NCI-H1417 treated with DMSO at 0.1 percent for 48 hours (cell line): ENCODE results near the gene GPRC5D.

Experiments
- DNase-seq: peaks from one replicate; lab custom pipeline; 2025; lab: John Stamatoyannopoulos, UW

Gene GPRC5D

GRCh38 chr12:12952036-12952435, at the start of gene GPRC5D:
TSS of gene GPRC5D (minus strand) at chr12:12952170. CDS start at chr12:12950384, 1,786 bp downstream.
- no peak for DNase-seq

- no peak for DNase-seq
Observed at GRCh38 chr12:13001775-13002040, 49.7 kb upstream of the GPRC5D start.

GRCh38 chr12:13000925-13001774, 49.2 kb upstream of the GPRC5D start:
- no peak for DNase-seq

DNA sequence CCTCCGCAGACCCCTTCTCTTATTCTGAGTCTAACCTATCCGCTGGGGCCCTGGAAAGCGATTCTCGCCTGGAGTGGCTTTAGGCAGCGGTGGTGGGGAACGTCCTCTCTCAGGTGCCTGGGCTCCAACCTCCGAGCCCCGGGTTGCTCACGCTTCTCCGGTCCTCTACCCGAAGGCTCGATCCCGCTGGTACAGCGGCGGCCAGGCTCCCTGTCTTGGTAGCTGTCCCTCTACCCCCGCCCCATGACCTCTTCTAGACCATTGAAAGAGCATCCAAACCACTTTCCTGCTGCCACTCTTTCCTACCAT, 48.6 kb upstream of the GPRC5D start:
- no peak for DNase-seq

DNA sequence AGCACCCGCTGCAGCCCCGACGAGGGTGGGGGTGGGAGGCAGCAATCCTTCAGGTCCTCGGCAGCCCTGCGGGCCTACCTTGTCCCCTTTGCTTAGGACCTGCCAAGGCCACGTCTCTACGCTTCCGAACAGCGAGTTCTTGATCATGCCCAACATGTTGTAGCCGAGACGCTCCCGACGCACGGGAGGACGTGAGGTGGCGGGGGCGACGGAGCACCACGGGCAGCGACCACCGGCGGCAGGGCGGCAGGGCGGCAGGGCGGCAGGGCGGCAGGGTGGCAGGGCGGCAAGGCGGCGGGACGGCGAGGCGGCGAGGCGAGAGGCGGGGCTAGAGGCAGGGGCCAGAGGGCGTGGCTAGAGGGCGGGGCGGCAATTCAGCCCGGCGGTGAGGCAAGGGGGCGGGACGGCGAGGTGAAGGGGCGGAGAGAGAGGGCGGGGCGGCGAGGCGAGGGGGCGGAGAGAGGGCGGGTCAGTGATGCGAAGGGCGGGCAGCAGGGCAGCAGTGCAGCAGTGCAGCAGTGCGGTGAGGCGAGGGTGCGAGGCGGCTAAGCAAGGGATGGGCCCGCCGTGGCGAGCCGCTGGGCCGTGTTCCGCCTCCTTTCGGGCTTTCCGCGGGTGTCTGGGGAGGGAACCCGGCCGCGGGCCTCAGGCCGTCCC, 48.1 kb upstream of the GPRC5D start, which contains the start of gene HEBP1:
TSS of gene HEBP1 (minus strand) at position 307 of the 657 bp plus-strand sequence. CDS start at position 156, 151 bp downstream.
- DNase-seq, result peak; percentile 49

DNA sequence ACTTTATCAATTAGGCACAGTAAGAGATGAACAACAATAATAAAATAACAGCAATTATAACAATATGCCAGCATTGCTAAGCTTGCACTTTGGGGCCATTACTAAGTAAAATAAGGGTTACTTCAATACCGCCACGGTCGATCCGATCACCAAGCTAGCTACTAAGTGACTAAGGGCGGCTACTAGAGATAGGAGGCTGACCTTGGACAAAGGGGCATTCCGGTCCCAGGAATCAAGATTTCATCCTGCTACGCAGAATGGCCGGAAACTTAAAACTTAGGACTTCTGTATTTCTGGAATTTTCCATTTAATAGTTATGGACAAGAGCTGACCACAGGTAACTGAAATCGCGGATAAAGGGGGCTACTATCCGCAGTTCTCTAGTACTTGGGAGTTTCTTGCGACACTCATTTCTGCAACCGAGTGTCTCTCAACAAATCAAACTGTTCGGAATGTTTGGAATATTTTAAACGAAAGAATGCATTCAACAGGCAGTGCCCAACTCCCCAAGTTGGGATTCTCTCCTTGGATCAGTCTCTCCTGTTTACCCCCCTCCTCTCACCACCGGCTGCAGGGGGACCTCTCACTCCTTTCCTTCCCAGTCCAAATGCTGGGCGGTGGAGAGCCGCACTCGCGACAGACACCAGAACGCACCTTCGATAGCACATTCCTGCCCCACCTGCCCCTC, 47.4 kb upstream of the GPRC5D start:
- DNase-seq, result no peak

DNA sequence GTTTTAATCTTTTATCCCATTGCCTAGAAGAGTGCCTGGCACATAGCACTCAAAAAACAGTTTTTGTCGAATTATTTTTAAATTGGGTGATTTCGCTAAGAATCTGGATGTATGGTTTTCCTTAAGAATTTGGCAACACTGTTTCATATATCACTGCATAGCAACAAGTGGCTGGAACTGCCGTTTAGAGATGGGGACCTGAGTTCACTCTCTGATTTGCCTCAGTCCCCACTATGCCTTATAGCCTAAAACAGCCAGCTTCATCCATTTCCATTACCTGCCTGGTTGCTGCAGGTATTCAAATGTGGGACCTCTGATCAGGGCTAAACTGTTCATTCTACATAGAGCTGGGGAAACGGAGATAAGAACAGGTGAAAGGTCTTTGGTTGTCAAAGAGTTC, 46.3 kb upstream of the GPRC5D start:
- no peak for DNase-seq

GRCh38 chr12:12997734-12998133, 45.8 kb upstream of the GPRC5D start:
- DNase-seq, result no peak

DNA sequence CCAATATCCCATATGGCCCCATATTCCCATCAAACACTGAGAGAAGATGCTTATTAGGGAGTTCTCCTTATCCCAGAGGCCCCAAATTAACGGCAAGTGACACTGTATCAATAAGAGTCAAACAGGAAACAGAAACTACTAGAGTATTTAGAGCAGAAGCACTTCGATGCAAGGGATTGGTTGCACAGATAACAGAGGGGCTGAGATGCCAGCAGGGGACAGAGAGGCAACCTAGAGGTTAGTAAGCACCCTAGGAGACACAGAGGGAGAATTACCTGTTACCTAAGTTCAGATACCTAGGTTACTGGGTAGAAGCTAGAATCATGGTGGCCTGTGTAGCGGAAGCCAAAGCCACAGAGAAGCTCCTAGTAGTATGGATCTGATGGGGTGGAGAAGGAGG, 45.2 kb upstream of the GPRC5D start:
- no peak for DNase-seq

- no peak for DNase-seq
Observed at GRCh38 chr12:12996209-12996608, 44.2 kb upstream of the GPRC5D start.

GRCh38 chr12:12995088-12995487, 43.1 kb upstream of the GPRC5D start:
- no peak for DNase-seq

GRCh38 chr12:12993367-12993766, 41.4 kb upstream of the GPRC5D start:
- no peak for DNase-seq

- DNase-seq, result no peak
Observed at GRCh38 chr12:12992418-12993130, 40.6 kb upstream of the GPRC5D start.

GRCh38 chr12:12990700-12991468, 38.9 kb upstream of the GPRC5D start:
- no peak for DNase-seq

DNA sequence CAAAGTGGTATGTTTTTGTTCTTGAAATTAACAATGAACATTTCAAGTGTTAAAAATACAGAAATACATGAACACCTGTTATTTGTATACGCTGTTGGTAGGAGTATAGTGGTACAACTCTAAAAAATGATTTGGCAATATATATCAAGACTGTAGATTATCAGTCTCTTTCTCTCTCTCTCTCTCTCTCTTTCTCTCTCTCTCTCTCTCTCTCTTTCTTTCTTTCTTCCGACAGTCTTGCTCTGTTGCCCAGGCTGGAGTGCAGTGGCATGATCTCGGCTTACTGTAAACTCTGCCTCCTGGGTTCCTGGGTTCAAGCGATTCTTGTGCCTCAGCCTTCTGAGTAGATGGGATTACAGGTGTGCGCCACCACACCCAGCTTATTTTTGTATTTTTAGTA, 35.5 kb upstream of the GPRC5D start:
- DNase-seq, result no peak

- DNase-seq, result no peak
Observed at GRCh38 chr12:12986775-12987331, 34.9 kb upstream of the GPRC5D start.

DNA sequence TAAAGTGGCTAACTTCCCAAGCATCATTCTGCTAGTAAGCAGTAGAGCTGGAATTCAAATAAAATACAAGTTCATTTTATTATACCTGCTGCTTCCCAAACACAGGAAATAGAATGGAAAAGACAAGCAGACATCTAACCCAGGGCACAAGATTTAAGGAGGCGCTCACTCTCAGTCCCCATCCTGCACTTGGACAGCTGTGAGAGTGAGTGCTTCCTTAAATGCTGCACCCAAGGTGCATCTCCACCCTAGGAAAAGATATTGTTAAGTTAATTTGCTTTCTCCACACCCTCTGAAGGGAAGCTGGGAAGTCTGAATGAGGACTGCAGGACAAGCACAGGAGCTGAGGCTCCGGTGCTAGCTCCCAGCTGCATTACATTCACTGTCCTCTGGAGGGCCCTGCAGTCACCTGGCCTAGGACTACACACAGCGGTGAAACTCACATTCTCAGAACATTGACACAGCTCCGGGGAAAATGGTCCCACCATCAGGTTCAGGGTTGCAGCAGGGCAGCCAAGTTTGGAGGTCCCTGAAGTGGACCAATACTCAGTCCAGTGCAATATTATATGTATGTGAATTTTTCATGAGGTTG, 33.9 kb upstream of the GPRC5D start:
- DNase-seq, result no peak

GRCh38 chr12:12984149-12984548, 32.2 kb upstream of the GPRC5D start:
- no peak for DNase-seq

DNA sequence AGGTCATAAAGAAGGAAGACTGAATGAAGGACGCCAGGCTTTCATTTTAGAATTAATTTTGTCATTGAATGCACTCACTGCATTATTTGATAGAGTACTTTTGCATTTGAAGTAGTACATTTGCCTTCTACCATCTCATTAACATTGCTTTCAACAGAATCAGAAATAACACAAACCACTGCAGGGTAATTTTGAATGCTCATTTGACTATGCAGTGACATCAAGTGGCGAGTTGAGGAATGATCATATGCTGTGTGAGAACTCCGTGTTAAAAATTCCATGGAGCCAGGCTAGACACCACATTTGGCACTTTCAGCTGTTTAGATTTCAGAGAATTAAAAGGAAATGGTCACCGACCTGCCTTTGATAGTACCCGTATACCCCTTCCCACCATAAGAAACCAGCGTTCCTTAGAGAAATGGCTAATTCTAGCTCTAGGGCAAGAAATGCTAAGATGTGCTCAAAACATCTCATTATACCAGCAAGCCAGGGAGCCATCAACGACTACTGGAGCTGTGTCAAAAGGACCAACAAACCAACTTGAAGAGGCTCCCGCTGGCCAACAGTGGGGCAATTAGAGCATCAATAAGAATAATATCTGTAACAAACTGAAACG, 31.6 kb upstream of the GPRC5D start:
- peak; percentile 22 for DNase-seq

GRCh38 chr12:12982331-12982730, 30.4 kb upstream of the GPRC5D start:
- no peak for DNase-seq
